ENCODE data around the gene TMEM255B.
"Not testable (repeated sequence)": the region's sequence is repeated elsewhere in the genome, so short reads cannot be mapped to it uniquely, and the experiment has no call there.

Gene TMEM255B

GRCh38 chr13:113832205-113832604 is 73.2 kb downstream of the TMEM255B start:
- Mint-ChIP-seq H3K27ac (no peak overlapping the region), H3K36me3 (ENCODE audit: low read depth) (peaks cover 3% of the 10 kb centered on the region), H3K4me1 (peaks cover 9% of the 10 kb centered on the region), H3K4me3 (no peak overlapping the region), H3K27me3 (ENCODE audit: low read depth) (peaks cover 6% of the 10 kb centered on the region), H3K9me3 (no peaks in the 10 kb centered on the region)
- TF ChIP-seq CTCF (IDR thresholded peaks at IDR 0.05; ENCODE audit: unreplicated experiment in 3 of 3): no peak

- Mint-ChIP-seq H3K36me3 (ENCODE audit: low read depth) (peaks cover 1% of the 10 kb centered on the region), H3K27me3 (ENCODE audit: low read depth) (peaks cover 7% of the 10 kb centered on the region), H3K4me3 (no peak overlapping the region), H3K9me3 (no peaks in the 10 kb centered on the region), H3K27ac (no peak overlapping the region), H3K4me1 (peaks cover 13% of the 10 kb centered on the region)
- no peak for TF ChIP-seq CTCF (IDR thresholded peaks at IDR 0.05; ENCODE audit: unreplicated experiment in 3 of 3)
These were observed 73.6 kb downstream of the TMEM255B start for GRCh38 chr13:113832631-113833030.

GRCh38 chr13:113833111-113833830 is 74.2 kb downstream of the TMEM255B start:
- Mint-ChIP-seq H3K36me3 (ENCODE audit: low read depth) (no peaks in the 10 kb centered on the region), H3K27ac (no peak overlapping the region), H3K27me3 (ENCODE audit: low read depth) (peaks cover 7% of the 10 kb centered on the region), H3K9me3 (no peaks in the 10 kb centered on the region), H3K4me3 (no peak overlapping the region), H3K4me1 (peaks cover 18% of the 10 kb centered on the region)
- no peak for TF ChIP-seq CTCF (IDR thresholded peaks at IDR 0.05; ENCODE audit: unreplicated experiment in 3 of 3)

GRCh38 chr13:113834006-113834405 is 75.0 kb downstream of the TMEM255B start:
- not testable (repeated sequence) for H3K9me3 Mint-ChIP-seq; H3K4me3 Mint-ChIP-seq; H3K36me3 Mint-ChIP-seq (ENCODE audit: low read depth); H3K27me3 Mint-ChIP-seq (ENCODE audit: low read depth)
- peaks cover 18% of the 10 kb centered on the region for H3K4me1 Mint-ChIP-seq
- H3K27ac Mint-ChIP-seq: peak overlapping the region in 1 of 3 experiments; percentile 15

- TF ChIP-seq CTCF (IDR thresholded peaks at IDR 0.05; ENCODE audit: unreplicated experiment in 3 of 3): no peak
- Mint-ChIP-seq H3K4me3 (no peak overlapping the region), H3K36me3 (ENCODE audit: low read depth) (no peaks in the 10 kb centered on the region), H3K4me1 (peaks cover 18% of the 10 kb centered on the region), H3K27ac (no peak overlapping the region), H3K27me3 (ENCODE audit: low read depth) (peaks cover 10% of the 10 kb centered on the region), H3K9me3 (no peaks in the 10 kb centered on the region)
These were observed 75.6 kb downstream of the TMEM255B start for GRCh38 chr13:113834496-113835200.

- no peak for TF ChIP-seq CTCF (IDR thresholded peaks at IDR 0.05; ENCODE audit: unreplicated experiment in 3 of 3)
- Mint-ChIP-seq H3K27me3 (ENCODE audit: low read depth) (peaks cover 10% of the 10 kb centered on the region), H3K27ac (peak overlapping the region in 1 of 3 experiments; percentile 56), H3K36me3 (ENCODE audit: low read depth) (no peaks in the 10 kb centered on the region), H3K4me1 (peaks cover 18% of the 10 kb centered on the region), H3K9me3 (no peaks in the 10 kb centered on the region), H3K4me3 (no peak overlapping the region)
These were observed 76.6 kb downstream of the TMEM255B start for GRCh38 chr13:113835461-113836270.

All from nephron (organoid).